Astrocyte of the spinal cord (primary cell): ENCODE measurements around the gene PIP4K2A.
"Not testable (repeated sequence)": the region's sequence is repeated elsewhere in the genome, so short reads cannot be mapped to it uniquely, and the experiment has no call there.

ENCODE experiments used
- DNase-seq: peaks from one replicate; pipeline ENCODE4 v3.0.0; 2011; ENCODE audit warnings: low read depth, low spot score
- H3K4me3 ChIP-seq: 2 replicates; pipeline ENCODE4 v1.5.1; 2011; ENCODE audit warnings: low read depth, mild to moderate bottlenecking, low read length, moderate library complexity
- CTCF ChIP-seq: IDR thresholded peaks from 2 replicates; pipeline ENCODE4 v1.5.1; 2012; ENCODE audit warnings: low read depth, mild to moderate bottlenecking, low read length, inconsistent platforms
- in situ Hi-C: cut with HindIII; loops from 2 replicates; pipeline ENCODE4 v1.10.0; 2017; ENCODE audit warnings: low sequenced_read_pairs

Gene PIP4K2A

DNA sequence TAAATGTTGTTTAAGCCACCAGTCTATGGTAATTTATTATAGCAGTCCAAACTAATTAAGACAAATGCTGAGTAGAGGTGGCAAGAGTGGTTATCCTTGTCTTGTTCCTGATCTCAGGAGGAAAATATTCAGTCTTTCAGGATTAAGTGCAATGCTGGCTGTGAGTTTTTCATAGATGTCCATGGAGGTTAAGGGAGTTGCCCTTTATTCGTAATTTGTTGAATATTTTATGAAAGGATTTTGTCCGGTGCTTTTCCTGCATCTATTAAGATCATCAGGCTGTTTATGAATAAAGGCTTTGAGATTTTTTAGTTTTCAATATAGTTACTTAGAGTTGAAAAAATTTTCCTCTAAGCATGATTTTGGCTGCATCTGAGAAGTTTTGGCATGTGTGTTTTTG is 186.9 kb downstream of the PIP4K2A start:
- H3K4me3 ChIP-seq: no peak overlapping the region
- no peak for DNase-seq
- in situ Hi-C loops: no loop called here
- no peak for TF ChIP-seq CTCF

GRCh38 chr10:22524333-22524732 is 190.0 kb downstream of the PIP4K2A start:
- DNase-seq, H3K4me3 ChIP-seq, in situ Hi-C loops: not testable (repeated sequence)

GRCh38 chr10:22520645-22521044 is 193.7 kb downstream of the PIP4K2A start:
- H3K4me3 ChIP-seq, DNase-seq, in situ Hi-C loops: not testable (repeated sequence)

- in situ Hi-C loops: no loop called here
- no peak for TF ChIP-seq CTCF
- DNase-seq: no peak
Observed at GRCh38 chr10:22518167-22518724, 196.1 kb downstream of the PIP4K2A start.

DNA sequence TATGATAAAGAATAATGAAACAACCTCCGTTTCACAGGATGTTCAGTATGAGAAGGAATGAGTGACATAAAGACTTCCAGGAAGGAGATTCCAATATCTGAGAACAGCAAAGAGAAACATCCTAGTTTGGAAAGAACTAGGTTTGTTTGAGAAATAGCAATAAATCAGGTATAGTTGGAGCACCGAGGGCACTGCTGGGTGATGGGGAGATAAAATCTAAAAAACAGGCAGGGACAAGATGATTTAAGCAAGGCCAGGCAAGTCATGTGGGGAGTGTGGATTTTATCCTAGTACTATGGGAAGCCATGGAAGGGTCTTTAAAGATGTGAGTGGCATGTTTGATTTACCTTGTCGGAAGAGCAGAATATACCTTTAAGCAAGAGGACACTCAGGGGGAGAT is 199.4 kb downstream of the PIP4K2A start:
- in situ Hi-C loops: no loop called here
- no peak overlapping the region for H3K4me3 ChIP-seq
- no peak for TF ChIP-seq CTCF
- no peak for DNase-seq

More at GRCh38 chr10:22518167-22518724, 196.1 kb downstream of the PIP4K2A start:
- H3K4me3 ChIP-seq: no peak overlapping the region

- in situ Hi-C loops: not testable (repeated sequence)
Observed at GRCh38 chr10:22514414-22514758, 200.0 kb downstream of the PIP4K2A start.

DNA sequence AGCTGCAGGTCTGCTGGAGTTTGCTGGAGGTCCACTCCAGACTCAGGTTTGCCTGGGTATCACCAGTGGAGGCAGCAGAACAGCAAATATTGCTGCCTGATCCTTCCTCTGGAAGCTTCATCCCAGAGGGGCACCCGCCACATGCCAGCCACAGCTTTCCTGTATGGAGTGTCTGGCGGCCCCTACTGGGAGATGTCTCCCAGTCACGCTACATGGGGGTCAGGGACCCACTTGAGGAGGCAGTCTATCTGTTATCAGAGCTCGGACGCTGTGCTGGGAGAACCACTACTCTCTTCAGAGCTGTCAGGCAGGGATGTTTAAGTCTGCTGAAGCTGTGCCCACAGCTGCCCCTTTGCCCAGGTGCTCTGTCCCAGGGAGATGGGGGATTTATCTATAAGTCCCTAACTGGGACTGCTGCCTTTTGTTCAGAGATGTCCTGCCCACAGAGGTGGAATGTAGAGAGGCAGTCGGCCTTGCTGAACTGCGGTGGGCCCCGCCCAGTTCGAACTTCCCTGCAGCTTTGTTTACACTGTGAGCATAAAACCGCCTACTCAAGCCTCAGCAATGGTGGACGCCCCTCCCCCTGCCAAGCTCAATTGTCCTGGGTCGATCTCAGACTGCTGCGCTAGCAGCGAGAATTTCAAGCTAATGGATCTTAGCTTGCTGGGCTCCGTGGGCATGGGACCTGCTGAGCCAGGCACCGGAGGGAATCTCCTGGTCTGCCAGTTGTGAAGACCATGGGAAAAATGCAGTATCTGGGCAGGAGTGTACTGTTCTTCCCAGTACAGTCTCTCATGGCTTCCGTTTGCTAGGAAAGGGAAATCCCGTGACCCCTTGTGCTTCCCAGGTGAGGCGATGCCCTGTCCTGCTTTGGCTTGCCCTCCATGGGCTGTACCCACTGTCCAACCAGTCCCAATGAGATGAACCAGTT is 200.6 kb downstream of the PIP4K2A start:
- H3K4me3 ChIP-seq, in situ Hi-C loops: not testable (repeated sequence)
- DNase-seq: peak; percentile 22

More at GRCh38 chr10:22514414-22514758, 200.0 kb downstream of the PIP4K2A start:
- not testable (repeated sequence) for H3K4me3 ChIP-seq, DNase-seq

- H3K4me3 ChIP-seq, in situ Hi-C loops, DNase-seq: not testable (repeated sequence)
Observed at GRCh38 chr10:22512015-22512414, 202.4 kb downstream of the PIP4K2A start.

- in situ Hi-C loops, DNase-seq, H3K4me3 ChIP-seq: not testable (repeated sequence)
Observed at GRCh38 chr10:22508214-22508613, 206.2 kb downstream of the PIP4K2A start.
